ENCODE measurements around the gene GORASP2.
"Not testable (repeated sequence)": the region's sequence is repeated elsewhere in the genome, so short reads cannot be mapped to it uniquely, and the experiment has no call there.

The GORASP2 gene

GRCh38 chr2:170911314-170911889 is 17.7 kb upstream of the GORASP2 start:
- DNase-seq (ENCODE audit: insufficient read length, low spot score) (no peak), FAIRE-seq (no peak)
- TF ChIP-seq POLR2A (IDR thresholded peaks at IDR 0.05; ENCODE audit: low read depth, low read length): no peak

DNA sequence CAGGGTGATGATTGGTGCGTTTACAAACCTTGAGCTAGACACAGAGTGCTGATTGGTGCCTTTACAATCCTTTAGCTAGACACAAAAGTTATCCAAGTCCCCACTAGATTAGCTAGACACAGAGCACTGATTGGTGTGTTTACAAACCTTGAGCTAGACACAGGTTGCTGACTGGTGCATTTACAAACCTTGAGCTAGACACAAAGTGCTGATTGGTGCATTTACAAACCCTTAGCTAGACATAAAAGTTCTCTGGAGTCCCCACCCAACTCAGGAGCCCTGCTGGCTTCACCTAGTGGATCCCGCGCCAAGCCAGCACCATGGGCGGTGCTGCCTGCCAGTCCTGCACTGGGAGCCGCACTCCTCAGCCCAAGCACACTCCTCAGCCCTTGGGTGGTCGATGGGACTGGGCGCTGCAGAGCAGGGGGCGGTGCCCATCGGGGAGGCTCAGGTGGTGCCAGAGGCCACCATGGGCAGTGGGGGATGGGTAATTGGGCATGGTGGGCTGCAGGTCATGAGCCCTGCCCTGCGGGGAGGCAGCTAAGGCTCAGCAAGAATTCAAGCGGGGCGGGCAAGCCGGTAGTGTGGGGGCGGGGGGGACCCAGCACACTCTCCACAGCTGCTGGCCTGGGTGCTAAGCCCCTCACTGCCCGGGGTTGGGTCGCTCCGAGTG is 13.9 kb upstream of the GORASP2 start:
- not testable (repeated sequence) for FAIRE-seq; DNase-seq (ENCODE audit: insufficient read length, low spot score)

GRCh38 chr2:170917219-170917913 is 11.7 kb upstream of the GORASP2 start:
- no peak for FAIRE-seq
- TF ChIP-seq POLR2A (IDR thresholded peaks at IDR 0.05; ENCODE audit: low read depth, low read length): no peak
- DNase-seq (ENCODE audit: insufficient read length, low spot score): no peak

DNA sequence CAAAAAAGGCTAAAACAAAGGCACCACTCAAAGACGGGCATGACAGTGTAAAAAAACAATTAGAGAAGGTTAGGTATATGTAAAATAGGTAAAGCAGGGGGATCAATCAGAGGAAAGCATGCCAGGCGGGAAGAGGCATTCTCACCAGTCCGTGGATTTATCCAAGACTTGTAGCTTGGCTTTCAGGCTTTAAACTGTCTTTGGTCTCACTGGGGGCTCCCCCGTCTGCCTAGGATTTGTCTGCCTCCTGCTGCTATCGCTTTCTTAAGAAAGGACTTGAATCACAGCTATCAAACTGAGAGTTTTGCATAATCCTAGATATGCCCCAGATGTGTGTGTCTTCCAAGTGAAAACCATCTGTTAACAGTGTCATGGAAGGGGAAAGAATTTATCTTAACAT is 11.1 kb upstream of the GORASP2 start:
- TF ChIP-seq POLR2A (IDR thresholded peaks at IDR 0.05; ENCODE audit: low read depth, low read length): no peak
- FAIRE-seq (no peak), DNase-seq (ENCODE audit: insufficient read length, low spot score) (no peak)

DNA sequence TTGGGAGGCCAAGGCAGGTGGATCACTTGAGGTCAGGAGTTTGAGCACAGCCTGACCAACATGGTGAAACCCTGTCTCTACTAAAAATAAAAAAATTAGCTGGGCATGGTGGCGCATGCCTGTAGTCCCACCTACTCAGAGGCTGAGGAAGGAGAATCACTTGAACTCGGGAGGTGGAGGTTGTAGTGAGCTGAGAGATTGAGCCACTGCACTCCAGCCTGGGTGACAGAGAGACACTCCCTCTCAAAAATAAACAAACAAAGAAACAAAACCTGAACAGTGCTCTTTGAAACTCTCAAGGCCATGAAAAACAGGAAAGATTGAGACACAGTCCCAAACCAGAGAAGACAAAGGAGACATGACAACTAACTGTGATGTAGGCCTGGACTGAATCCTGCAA is 7.2 kb upstream of the GORASP2 start:
- not testable (repeated sequence) for DNase-seq (ENCODE audit: insufficient read length, low spot score); FAIRE-seq

DNA sequence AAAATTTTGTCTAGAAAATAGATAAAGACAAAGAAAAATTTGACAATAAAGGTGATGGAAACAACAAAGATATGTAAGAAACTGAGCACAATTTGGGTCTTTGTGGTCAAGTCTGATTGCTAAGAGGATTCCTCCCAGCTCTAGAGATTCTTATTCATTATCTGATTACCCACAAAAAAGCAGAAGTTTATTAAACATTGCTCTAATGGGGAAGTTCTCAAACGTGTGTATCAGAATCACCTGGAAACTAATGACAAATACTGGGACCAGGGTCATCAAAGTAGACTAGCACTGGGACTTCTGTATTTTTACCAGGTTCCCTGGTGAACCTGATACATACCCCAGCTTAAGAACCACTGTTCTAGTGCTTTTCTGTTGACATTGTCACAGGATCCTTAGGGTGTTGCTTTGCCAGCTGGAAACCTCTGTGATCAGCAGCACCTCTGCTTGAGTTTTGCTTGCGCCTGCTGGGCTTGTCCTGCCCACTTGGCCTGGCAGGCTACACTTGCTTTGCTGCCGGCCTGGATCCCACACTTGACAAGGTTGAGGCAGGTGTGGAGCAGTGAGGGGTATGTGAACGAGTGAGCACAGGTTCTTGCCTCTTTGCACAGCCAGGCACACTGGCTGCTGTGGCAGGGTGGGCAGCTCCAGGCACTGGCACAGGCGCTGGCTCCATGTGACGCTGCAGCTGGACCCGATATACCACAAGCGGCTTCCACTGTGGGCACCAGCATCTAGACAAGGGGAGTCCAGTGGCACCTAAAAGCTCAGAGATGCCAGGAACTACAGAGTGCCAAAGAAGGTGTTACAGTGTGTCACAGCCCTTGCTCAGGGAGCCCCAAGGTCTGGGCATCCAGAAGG is 6.2 kb upstream of the GORASP2 start:
- DNase-seq (ENCODE audit: insufficient read length, low spot score) (no peak), FAIRE-seq (no peak)
- no peak for TF ChIP-seq POLR2A (IDR thresholded peaks at IDR 0.05; ENCODE audit: low read depth, low read length)

GRCh38 chr2:170923799-170924198 is 5.3 kb upstream of the GORASP2 start:
- DNase-seq (ENCODE audit: insufficient read length, low spot score) (no peak), FAIRE-seq (no peak)
- TF ChIP-seq POLR2A (IDR thresholded peaks at IDR 0.05; ENCODE audit: low read depth, low read length): no peak

DNA sequence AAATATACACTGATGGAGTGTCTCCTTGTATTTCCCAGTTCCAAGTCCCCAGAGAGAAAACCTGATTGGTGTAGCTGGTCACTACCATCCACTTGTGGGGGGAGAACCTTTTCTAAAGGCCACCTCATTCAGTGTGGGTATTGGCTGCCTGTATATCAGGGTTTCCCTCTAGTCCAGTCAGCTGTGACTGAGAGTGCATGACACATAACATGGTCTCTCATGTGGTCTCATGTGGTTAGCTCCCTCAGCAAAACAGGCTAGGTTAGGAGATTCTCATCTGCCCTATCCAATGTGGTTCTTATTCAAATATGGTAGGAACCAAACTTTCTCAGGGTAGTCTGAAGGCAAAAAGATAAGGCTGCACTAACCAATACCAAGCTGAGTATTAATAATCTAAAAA is 4.1 kb upstream of the GORASP2 start:
- FAIRE-seq (no peak), DNase-seq (ENCODE audit: insufficient read length, low spot score) (no peak)
- TF ChIP-seq POLR2A (IDR thresholded peaks at IDR 0.05; ENCODE audit: low read depth, low read length): no peak

DNA sequence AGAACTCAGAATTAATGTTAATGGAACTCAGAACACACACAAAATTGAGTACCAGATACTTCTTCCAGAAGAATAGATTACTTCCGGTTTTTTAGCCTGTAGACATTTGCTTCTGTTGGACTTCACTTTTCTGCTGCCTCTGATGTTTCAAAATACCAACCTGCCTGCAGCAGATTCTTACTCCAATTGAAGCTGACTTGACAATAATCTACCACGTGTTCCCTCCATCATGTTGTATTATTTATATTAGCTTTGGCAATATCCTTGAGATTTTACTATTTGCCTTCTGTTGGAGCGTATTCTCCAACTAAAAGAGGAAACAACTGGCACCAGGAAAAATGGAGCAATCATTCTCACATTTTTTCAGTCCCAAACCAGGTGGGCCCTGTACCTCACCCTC is 3.1 kb upstream of the GORASP2 start:
- no peak for FAIRE-seq
- no peak for TF ChIP-seq POLR2A (IDR thresholded peaks at IDR 0.05; ENCODE audit: low read depth, low read length)
- DNase-seq (ENCODE audit: insufficient read length, low spot score): no peak

- no peak for TF ChIP-seq POLR2A (IDR thresholded peaks at IDR 0.05; ENCODE audit: low read depth, low read length)
- FAIRE-seq (no peak), DNase-seq (ENCODE audit: insufficient read length, low spot score) (no peak)
These were observed 2.2 kb upstream of the GORASP2 start for GRCh38 chr2:170926743-170927297.

DNA sequence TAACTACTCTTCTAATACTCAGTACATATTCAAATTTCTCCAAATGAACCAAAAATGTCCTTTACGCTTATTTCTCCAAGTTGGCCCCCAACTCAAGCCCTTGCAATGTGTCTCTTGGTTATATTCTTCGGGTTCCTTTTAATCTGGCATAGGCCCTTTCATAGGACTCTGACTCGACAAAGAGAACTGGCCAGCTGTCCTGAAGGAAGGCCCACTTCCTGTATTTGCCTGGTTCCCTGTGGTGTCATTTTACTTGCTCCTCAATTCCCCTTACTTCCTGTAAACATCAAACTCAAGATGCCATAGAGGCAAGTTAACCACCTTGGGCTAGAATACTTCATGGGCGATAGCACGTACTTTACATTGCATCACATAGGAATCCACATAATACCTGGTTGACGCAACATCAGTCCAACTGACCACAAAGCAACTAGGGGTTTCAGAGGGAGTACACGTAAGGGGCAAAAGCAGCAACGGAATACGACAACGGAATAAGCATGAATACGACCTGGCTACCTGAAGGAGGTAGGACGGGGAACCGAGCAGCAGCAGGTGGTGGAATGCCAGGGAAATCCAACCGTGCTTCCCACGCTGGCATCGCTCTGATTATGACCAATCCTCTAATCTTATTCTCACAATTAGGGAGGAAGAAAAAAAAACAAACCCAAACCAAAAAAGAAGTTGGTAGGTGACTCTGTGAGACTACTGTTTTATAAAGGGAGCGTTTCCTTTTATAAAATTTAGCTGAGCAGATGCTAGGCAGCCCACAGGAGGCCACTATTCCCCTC is 823 bp upstream of the GORASP2 start:
- FAIRE-seq (no peak), DNase-seq (ENCODE audit: insufficient read length, low spot score) (no peak)
- no peak for TF ChIP-seq POLR2A (IDR thresholded peaks at IDR 0.05; ENCODE audit: low read depth, low read length)

DNA sequence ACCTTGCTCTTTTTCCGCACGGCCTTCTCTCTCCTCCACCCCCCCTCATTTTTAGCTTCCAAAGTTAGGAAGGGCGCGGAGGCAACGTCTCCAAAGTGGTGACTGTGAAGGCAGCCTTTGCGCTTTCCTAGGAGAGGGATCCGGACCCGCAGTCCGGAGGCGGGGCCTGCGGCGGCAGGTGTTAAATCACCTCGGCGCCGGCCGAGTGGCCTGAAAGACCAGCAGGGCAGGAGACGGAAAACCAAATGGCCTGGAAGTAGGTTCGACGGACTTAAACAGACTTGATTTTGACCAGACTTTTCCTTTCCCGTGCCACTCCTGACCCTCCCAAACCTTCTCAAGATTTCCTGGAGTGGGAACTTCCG is 615 bp downstream of the GORASP2 start:
- DNase-seq (ENCODE audit: insufficient read length, low spot score) (peak; percentile 27), FAIRE-seq (no peak)
- no peak for TF ChIP-seq POLR2A (IDR thresholded peaks at IDR 0.05; ENCODE audit: low read depth, low read length)

Measured in H54 (cell line).